Measurements from ENCODE around the gene CAV1.

CAV1 gene

GRCh38 chr7:116565981-116566380, 41.1 kb downstream of the CAV1 start:
- no peaks in the 10 kb centered on the region for H3K36me3 ChIP-seq (ENCODE audit: control insufficient read depth, insufficient read depth, low read length)
- no peak overlapping the region for H3K4me3 ChIP-seq (replicated peaks; ENCODE audit: low read depth, low read length)
- TF ChIP-seq, protein P1, sequence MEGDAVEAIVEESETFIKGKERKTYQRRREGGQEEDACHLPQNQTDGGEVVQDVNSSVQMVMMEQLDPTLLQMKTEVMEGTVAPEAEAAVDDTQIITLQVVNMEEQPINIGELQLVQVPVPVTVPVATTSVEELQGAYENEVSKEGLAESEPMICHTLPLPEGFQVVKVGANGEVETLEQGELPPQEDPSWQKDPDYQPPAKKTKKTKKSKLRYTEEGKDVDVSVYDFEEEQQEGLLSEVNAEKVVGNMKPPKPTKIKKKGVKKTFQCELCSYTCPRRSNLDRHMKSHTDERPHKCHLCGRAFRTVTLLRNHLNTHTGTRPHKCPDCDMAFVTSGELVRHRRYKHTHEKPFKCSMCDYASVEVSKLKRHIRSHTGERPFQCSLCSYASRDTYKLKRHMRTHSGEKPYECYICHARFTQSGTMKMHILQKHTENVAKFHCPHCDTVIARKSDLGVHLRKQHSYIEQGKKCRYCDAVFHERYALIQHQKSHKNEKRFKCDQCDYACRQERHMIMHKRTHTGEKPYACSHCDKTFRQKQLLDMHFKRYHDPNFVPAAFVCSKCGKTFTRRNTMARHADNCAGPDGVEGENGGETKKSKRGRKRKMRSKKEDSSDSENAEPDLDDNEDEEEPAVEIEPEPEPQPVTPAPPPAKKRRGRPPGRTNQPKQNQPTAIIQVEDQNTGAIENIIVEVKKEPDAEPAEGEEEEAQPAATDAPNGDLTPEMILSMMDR (IDR thresholded peaks at IDR 0.05; ENCODE audit: insufficient read depth, low read length, poor library complexity, severe bottlenecking), result no peak
- H3K27me3 ChIP-seq (replicated peaks; ENCODE audit: control insufficient read depth, insufficient read depth, low read length), result no peaks in the 10 kb centered on the region
- DNase-seq (ENCODE audit: extremely low read depth, insufficient read length), result no peak

DNA sequence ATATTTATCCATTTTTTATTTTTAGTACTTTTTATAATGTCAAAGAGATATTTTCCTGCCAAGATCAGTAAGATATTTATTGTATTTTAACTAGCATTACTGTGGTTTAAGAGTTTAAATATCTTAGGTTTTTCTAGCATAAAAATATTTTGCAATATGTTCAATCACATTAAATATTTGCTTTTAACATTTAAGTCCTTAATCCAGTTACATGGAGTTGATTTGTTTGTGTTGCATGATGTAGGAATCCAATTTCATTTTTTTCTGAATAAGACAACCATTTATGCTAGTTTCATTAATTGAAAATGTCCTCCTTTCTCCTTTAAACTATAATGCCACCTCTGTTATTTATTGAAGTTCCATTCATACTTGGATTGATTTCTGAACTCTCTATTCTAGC, 41.8 kb downstream of the CAV1 start:
- Histone ChIP-seq H3K36me3 (ENCODE audit: control insufficient read depth, insufficient read depth, low read length) (no peaks in the 10 kb centered on the region), H3K27me3 (replicated peaks; ENCODE audit: control insufficient read depth, insufficient read depth, low read length) (no peaks in the 10 kb centered on the region), H3K4me3 (replicated peaks; ENCODE audit: low read depth, low read length) (no peak overlapping the region)
- no peak for DNase-seq (ENCODE audit: extremely low read depth, insufficient read length)
- TF ChIP-seq, protein P1 (IDR thresholded peaks at IDR 0.05; ENCODE audit: insufficient read depth, low read length, poor library complexity, severe bottlenecking), result no peak

DNA sequence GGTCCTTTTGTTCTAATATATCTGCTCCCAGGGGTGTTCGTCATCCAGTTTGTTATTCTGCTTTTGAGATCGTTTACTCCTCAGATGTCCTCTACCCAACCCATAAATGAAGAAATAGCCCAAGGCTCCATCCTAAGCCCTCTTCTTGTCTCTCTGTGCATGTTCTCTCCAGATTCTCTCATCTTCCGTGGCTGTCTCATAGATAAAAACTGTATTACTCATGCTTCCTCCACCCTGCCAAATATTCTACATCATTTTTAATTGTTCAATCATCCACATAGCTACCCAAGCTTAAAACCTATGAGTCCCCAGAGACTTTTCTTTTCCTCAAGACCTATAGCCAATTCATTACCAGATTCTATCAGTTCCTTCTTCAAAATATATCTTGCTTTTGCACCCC, 44.9 kb downstream of the CAV1 start:
- no peak overlapping the region for H3K4me3 ChIP-seq (replicated peaks; ENCODE audit: low read depth, low read length)
- no peaks in the 10 kb centered on the region for H3K27me3 ChIP-seq (replicated peaks; ENCODE audit: control insufficient read depth, insufficient read depth, low read length)
- TF ChIP-seq, protein P1 (IDR thresholded peaks at IDR 0.05; ENCODE audit: insufficient read depth, low read length, poor library complexity, severe bottlenecking), result no peak
- DNase-seq (ENCODE audit: extremely low read depth, insufficient read length), result no peak
- no peaks in the 10 kb centered on the region for H3K36me3 ChIP-seq (ENCODE audit: control insufficient read depth, insufficient read depth, low read length)

GRCh38 chr7:116570306-116570705, 45.5 kb downstream of the CAV1 start:
- no peak overlapping the region for H3K4me3 ChIP-seq (replicated peaks; ENCODE audit: low read depth, low read length)
- H3K36me3 ChIP-seq (ENCODE audit: control insufficient read depth, insufficient read depth, low read length), result no peaks in the 10 kb centered on the region
- TF ChIP-seq, protein P1 (IDR thresholded peaks at IDR 0.05; ENCODE audit: insufficient read depth, low read length, poor library complexity, severe bottlenecking), result no peak
- H3K27me3 ChIP-seq (replicated peaks; ENCODE audit: control insufficient read depth, insufficient read depth, low read length), result no peaks in the 10 kb centered on the region
- DNase-seq (ENCODE audit: extremely low read depth, insufficient read length), result no peak

DNA sequence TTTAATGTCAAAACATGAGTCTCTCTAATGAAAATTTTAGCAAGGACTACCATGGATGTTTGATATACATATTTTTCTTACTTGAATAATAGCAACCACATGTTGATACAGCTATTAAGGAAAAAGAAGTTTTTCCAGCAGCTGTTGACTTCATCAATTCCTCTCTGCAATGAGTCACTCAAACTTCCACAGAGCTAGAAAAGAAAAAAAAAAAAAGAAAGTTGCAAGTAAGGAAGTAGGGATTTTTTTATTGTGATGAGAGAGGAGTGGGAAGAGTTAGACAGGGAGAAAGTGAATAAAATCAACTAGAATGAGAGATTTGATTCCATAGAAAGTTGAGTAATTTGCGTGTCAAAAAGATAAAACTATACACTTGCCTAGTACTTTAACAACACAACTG, 46.2 kb downstream of the CAV1 start:
- H3K27me3 ChIP-seq (replicated peaks; ENCODE audit: control insufficient read depth, insufficient read depth, low read length), result no peaks in the 10 kb centered on the region
- TF ChIP-seq, protein P1 (IDR thresholded peaks at IDR 0.05; ENCODE audit: insufficient read depth, low read length, poor library complexity, severe bottlenecking), result no peak
- H3K4me3 ChIP-seq (replicated peaks; ENCODE audit: low read depth, low read length), result no peak overlapping the region
- no peaks in the 10 kb centered on the region for H3K36me3 ChIP-seq (ENCODE audit: control insufficient read depth, insufficient read depth, low read length)
- DNase-seq (ENCODE audit: extremely low read depth, insufficient read length), result no peak

- Histone ChIP-seq H3K36me3 (ENCODE audit: control insufficient read depth, insufficient read depth, low read length) (no peaks in the 10 kb centered on the region), H3K4me3 (replicated peaks; ENCODE audit: low read depth, low read length) (no peak overlapping the region), H3K27me3 (replicated peaks; ENCODE audit: control insufficient read depth, insufficient read depth, low read length) (no peaks in the 10 kb centered on the region)
- TF ChIP-seq, protein P1 (IDR thresholded peaks at IDR 0.05; ENCODE audit: insufficient read depth, low read length, poor library complexity, severe bottlenecking), result no peak
- DNase-seq (ENCODE audit: extremely low read depth, insufficient read length), result no peak
These were observed 46.7 kb downstream of the CAV1 start for GRCh38 chr7:116571552-116571951.
